CD4-positive, alpha-beta T cell treated with Interleukin-12 subunit alpha and Interleukin-12 subunit beta, for 1 hour (primary cell): Measurements from ENCODE around the gene TXK.
"Not testable (repeated sequence)": the region's sequence is repeated elsewhere in the genome, so short reads cannot be mapped to it uniquely, and the experiment has no call there.

Source experiments
- DNase-seq: peaks from one replicate; pipeline ENCODE4 v3.0.0-alpha.2; 2020

TXK gene

DNA sequence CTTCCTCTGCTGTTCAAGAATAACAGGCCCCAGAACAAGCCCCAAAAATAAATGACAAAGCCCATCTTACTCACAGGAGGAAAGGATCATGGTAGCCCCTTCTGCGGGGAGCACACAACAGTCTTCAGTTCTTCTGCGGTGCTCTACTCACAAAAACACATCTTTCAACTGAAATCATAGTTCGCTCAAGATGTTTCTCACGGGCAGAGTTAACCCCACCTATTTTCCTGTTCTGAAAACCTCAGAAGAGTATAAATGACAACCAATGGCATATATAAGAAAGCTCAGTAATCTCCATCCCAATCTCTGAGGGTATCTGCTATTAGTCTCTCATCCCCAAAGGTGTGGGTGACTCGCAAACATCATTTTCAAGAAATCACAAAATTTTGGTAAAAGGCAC, at the start of gene TXK:
TSS of gene TXK (minus strand) at position 170 of the 400 bp plus-strand sequence. CDS start at position 90, 80 bp downstream.
- DNase-seq, result peak; percentile 48

DNA sequence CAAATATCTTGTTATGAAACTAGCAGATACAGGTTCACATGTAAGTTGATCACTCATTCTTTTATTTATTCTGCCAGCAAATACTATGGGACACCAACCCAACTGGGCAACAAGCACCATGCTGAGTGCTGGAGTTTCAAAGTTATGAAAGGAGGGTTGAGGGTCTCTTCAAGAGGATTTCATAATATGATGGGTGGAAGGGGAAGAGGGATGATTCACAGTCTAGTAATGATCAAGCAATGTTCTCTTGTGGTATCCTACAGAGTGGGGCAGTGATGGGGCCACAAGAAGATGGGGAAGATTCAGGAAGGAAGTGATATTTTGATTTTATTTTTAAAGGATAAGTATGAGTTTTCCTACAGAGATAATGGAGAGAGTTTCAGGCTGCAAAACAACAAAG, 46.2 kb upstream of the TXK start:
- no peak for DNase-seq

DNA sequence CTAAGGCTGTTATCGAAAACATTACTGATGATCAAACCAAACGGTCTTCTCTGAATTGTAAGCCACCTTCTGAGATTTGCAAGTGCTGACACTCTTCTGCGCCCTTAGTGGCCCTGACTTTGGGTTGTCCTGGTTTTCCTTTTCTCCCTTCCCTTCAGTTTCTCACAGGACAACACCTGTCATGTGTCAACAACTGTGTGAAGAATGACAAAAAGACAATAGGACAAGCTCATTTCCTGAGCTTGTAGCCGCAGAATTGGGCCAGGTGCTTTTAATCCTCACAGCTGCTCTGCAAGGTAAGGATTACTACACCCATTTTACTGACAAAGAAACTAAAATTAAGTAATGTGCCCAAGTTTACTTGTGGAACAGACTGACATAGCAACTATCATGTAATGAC, 44.9 kb upstream of the TXK start:
- DNase-seq, result no peak

DNA sequence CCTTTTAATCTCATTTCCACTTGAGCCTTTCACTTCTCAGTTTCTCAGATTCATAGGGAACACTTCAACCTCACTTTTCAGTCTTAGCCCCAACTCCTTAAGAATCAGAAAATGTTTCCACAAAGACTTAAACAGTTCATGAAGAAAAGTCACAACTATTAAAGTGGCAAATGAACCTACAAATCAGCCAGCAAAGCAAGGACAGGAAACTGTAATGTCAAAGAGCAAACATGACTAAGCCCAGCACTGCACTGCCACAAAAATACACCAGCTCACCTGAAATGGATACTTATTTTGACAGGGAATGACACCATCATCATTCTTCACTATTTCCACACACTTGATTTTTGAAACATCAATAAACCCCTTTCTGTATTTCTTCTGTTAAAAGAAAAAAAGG, 41.8 kb upstream of the TXK start:
- no peak for DNase-seq

DNA sequence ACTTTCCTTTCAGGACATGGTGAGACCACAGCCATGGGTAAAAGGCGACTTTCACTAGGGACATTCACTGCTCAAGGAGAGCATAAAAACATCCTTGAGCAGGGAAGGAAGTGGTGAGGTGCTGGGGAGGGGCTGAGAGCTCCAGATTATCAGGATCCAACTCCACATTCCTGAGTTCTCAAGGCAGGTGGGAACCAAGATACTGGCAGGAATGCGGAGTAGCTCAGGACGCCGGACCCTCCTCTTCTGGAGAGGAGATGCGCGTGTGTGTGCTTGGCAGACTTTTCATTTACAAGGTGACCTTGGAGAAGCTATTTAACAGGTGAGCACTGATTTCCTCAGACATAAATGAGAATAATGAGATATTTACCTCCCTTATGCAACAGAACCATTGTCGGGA, 41.3 kb upstream of the TXK start:
- DNase-seq, result no peak

DNA sequence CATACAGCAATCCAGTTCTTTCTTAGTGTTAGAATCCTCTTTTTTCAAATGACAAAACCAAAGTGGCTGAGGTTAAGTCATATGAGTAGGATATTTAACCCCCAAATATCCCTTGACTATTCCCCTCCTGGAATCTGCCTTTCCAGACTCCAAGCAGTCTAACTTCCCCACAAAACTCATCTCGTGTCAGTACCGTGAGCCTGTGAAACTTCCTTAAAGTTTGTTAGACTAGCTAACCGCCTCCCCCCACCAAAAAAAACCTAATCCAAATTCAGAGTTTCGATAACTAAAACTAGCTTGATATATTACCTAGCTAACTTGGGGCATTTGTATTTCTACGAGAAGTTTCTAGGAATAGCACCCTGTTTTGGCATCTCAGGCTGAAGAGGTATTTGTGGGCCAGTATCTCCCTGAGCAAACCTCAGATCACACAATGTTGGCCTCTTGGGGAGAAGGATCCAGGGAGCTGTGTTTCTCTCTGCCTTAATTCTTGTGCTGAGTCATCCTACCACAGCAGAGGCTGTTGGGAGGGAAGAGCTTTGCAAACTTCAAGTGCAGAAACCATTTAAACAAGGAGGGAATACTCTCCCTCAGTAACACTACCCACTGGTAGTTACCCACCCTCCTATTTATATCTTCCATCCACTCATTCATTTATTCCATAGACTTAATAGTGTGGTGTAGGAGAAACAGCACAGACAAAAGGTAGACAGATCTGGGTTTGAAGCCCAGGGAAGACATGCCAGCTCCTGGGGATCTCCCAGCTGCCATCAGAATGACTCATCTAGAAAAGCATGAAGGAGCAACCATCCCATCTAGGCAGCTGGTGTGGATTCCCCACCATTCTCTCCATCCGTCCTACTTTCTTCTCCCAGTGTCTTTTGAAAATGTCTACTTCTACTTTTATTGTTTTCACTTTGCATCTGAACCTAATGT, 39.3 kb upstream of the TXK start:
- DNase-seq, result no peak

DNA sequence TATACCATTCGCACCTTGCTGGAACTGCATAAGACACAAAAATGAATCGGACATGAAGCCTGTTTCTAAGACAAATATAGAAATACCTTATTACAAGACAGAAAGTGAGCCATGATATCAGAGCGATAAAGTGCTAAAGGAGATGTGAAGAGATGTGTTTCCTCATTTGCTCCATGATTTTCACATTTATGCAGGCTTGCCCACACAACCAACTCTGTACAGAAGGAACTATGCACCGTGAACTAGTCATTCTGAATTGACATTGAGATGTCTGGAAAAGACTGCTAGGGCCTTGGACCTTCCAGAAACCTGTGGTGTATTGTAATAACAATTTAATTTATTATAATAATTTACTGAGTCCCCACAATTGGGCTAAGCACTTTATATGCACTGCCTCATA, 38.6 kb upstream of the TXK start:
- no peak for DNase-seq

DNA sequence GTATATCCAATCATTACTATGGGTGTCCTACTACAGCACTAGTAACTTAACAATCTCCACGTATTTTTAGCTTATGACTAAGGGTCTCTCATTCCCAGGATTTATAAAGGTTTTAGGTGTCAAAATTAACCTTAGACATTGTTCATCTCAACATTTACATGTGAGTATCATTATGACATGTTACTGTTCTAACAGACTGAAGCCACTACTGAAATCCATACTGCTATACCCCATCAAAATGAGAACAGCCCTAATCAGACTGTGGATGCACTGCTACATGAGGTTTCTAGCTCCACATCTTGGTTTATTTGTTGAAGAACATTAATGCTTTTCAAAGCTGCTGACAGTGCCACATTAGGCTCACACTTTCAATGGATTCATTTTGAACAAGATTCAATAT, 35.6 kb upstream of the TXK start:
- DNase-seq, result no peak

DNA sequence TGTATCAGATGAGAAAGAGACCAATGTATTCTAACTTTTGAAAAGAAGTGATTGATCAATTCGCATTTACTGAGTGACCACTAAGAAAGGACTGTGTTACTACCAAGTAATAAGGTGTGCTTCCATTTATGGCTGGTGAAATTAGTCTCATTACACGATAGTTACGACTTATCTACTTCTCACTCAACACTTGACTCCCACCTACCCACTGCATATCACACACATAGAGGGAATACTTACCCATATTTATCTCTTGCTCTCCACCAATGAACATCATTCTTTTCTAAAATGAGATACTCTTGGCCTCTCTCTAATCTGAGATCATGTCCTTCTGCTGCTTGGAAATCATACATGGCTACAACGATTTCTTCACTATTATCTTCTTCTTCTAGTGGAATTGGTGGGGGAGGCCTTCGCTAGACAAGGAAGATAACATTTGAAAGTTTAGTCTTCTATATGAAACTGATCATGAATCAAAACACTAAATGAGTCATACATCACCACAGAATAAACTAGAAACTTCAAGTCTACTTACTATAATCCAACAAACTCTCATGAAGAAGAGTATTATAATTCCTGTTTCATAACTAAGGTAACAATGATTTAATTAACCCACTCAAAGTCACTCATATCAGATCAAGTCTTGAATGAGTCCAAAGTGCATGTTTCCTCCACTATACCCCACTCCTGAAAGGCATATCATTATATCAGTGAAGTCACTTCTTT, 33.7 kb upstream of the TXK start:
- DNase-seq, result no peak

DNA sequence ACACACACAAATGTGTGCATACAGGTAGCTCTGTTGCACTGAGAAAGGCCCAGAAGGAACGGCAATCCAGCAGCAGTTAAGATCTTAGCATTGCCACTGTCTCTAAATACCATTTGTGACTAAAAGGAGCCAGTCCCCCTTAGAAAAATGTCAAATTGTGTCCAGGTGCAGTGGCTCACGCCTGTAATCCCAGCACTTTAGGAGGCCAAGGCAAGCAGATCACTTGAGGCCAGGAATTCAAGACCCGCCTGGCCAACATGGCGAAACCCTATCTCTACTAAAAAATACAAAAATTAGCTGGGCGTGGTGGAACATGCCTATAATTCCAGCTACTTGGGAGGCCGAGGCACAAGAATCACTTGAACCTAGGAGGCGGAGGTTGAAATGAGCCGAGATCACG, 30.5 kb upstream of the TXK start:
- not testable (repeated sequence) for DNase-seq

DNA sequence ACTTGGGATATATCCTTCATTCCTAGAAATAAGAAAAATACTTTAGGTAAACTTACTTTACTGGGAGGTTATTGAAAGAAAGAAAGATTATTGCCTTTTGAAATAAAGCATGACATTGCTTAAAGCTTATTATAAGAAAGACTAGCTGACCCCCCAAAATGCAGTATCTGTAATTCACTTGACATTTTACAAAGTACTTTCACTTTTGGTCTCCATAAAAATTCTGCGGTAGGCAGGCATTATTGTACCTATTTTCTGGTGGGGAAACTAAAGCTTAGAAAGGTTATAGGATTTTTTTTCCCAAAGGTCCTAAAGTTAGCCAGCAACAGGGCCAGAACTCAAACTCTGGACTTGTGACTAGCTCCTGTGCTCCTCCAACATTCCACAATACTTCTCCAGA, 29.7 kb upstream of the TXK start:
- no peak for DNase-seq

DNA sequence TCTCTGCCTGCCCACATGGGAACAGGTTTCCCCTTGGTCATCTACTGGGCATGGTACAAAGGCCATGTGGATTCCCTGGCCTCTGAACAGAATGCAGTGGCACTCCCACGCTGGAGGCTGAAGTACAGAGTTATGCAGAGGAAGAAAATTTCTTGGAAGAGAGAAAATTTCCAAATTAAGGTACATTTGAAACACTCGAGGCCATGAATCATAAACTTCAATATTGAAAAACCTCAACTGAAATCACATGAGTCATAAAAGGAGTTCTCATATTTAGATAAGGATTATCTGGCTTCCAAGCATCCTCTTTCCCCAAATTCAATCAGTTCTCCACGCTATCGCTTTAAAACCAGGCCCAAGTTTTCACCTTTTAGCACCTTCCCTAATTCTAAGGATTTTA, 28.1 kb upstream of the TXK start:
- no peak for DNase-seq

DNA sequence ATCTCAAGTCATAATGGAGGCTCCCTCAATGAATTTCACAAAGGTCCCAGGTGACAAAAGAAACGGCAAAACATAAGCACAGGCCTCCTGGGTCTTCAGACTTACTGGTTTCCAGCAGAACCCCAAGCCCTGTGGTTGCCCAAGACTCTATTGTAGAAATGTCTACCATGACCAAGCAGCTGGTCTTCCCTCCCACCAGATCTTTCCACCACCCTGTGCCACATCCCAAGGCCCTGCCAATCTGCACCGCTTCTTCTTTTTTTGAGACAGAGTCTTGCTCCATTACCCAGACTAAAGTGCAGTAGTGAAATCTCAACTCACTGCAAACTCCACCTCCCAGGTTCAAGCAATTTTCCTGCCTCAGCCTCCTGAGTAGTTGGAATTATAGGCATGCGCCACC, 23.2 kb upstream of the TXK start:
- DNase-seq, result no peak

DNA sequence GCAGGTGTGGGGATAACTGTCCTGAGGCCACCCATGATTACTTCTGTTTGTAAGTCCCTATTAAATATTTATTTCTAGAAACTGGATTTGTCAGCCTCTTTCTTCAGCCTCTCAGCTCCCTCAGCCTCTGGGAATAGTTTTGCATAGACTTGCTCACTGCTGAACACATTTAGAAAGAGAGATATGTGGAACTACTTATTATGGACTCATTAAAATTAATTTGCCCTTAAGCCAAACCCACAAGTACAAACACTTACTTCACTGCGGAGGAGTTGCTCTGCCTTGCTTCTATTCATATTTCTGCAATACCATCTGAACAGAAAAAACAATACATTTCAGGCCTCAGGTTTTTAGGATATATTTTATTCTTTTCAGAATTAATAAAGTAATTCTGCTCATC, 22.4 kb upstream of the TXK start:
- no peak for DNase-seq

DNA sequence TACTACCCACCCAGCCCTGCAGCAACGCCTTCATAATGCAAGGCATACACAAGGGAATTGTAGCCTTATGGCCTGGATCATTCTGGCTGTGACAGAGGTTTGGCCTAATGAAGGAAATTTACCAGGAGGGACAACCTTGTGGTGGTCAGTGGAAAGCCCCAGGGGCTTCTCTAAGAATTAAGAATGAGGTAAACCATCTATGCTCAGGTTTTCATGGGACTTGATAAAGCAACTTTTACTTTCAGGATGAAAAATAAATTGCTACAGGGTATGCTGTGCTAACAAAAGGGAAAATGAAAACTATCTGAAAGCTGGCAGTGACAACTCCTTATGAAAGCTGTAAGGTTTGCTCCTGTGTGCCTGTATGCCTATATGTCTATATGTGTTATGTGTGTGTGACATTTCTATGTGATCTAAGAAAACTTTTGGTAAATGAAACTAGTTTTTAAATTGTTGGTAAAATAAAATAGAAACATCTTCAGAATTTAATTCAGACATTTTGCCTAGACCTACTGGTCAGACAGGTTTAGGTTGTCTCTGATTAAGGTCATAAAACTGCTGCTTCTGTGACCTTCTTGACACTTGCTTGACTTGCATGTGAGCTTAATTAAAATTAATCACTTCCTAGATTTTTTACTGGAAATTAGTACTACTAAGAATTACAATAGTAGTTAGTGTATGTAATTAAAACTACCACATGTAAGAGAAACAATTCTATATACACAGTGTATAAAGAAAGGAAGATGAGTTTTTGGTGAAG, 19.9 kb upstream of the TXK start:
- DNase-seq, result no peak

DNA sequence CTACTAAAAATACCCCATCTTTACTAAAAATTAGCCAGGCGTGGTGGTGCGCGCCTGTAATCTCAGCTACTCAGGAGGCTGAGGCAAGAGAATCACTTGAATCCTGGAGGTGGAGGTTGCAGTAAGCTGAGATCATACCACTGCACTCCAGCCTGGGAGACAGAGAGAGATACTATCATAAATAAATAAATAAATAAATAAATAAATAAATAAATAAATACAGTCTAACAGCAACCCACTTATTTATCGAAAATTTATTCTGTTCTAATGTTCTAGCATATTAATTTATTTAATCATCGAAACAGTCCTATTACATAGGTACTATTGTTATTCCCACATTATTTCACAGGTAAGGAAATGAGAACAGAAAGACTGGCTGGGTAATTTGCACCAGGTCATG, 18.2 kb upstream of the TXK start:
- no peak for DNase-seq

DNA sequence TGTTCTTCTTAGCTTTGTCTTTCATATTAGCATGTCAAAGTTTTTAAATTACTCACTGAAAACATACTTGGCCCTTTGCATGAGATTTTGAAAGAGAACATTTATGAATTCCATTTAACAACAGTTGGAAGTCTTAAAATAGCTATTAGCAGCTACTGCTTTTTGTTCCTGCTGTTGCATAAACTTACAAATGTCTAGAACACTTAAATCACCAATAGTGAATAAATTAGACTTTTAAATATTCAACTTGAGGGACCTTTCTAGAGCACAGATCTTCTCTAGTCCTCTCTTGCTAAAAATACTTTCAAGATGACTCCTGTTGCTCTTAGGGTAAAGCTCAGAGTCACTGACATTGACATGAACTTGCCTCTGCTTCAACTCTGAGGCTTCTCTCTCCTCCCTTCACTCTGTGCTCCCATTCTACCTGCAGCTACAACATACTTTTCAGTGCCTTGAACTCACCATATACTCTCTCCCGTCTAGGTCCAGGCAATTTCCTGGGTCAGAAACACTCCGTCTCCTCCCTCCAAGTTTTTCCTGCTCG, 15.8 kb upstream of the TXK start:
- DNase-seq, result no peak

DNA sequence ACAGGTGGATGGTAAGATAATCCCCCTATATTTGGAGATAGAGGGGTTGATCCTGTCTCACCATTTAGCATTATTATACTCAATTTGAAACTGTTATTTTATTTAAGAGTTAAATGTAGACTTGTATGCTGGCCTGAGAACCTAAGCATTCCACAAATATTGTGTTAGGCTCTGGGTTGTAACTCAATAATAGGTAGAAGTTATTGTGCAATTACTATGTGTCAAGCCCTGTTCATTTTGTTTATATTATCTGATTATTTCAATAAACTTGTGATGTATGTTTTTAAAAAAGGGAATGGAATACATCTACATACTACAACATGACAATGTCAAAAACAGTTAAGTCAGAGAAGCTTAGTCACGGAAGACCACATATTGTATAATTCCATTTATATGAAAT, 13.6 kb upstream of the TXK start:
- DNase-seq, result no peak

DNA sequence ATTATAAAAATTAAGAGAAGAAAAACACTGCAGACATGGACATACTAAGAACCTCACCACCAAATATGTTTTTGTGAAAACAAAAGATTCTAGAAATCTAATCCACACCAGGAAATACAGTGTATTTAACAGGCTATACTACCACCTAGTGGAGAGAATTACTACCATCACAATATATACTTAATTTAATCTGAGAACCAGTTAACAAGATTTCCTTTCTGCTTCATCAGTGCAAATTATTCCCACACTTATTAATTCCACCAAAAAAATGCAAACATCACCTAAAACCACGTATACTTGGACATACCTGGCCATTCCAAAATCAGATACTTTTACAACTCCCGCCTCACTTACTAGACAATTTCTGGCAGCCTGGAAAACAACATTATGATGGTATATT, 7.0 kb upstream of the TXK start:
- peak; percentile 67 for DNase-seq

DNA sequence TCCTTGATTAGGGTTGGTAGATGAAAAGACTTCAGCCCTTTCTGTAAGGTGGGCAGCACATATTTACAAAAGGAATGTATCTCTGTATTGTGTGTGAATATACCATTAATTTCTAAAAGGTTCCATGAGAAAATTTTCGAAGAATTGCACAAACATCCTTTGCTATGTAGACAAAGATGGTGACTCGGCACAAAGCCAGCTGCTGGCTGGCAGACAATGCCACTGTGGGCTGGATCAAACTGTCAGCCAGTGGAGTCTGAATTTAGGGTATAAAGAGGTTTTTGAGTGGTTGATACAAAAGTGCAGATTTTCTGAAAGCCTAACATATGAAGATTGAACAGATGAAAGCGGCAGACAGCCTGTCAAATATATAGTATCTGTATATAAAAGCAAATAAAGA, 5.6 kb upstream of the TXK start:
- DNase-seq, result peak; percentile 21

DNA sequence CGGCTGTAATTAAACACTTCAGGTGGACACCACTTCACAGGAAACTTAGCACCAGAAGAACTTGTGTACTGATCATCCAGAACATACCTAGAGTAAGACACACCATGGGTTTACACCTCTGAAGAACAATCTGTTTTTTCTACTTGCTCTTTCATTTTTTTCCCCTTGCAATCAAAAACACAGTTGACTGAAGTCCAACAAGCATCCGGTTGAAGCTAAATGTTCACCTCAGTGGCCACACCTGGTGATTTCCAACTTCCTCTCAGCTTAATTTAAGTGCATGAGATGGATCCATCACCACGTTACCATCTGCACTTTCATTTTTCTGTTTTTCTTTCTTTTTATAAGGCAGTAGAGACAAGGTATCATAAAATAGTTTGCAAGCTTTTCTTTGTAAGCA, 4.9 kb upstream of the TXK start:
- peak; percentile 72 for DNase-seq

DNA sequence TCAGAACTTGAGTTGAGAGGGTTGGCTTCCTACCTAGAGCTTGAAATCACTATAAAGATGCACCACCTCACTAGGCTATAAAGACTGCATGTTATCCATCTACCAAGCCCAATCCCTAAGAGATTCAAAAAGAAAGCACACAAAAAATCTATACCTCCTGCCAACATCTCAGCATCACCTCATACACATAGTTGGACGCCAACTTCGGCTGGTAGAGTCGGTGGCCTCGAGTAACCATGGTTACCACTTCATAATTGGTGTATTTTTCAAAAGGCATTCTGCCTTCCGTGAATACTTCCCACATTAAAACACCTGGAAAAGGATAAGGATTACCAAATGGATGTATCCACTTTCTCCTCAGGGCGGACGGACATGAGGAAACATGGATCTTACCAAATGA, 4.5 kb upstream of the TXK start:
- no peak for DNase-seq

DNA sequence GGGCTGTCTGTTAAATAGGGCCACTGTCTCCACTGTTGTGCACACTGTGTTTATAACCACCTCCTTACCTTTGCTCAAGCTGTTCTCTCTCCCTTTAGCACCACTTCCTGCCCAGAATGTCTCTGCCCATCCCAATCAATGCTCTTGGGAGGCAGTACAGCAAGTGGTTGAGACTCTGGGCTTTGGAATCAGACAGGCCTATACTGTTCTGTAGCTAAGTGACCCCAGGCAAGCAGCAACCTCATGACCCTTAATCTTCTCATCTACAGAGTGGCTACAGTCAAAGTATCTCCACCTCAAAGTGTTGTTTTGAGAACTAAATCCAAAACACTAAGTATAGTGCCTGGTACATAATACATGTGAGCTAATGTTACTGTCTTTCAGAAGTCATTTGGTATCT, 3.8 kb upstream of the TXK start:
- peak; percentile 23 for DNase-seq
